ENCODE results near the gene SKIL.

SKIL gene

DNA sequence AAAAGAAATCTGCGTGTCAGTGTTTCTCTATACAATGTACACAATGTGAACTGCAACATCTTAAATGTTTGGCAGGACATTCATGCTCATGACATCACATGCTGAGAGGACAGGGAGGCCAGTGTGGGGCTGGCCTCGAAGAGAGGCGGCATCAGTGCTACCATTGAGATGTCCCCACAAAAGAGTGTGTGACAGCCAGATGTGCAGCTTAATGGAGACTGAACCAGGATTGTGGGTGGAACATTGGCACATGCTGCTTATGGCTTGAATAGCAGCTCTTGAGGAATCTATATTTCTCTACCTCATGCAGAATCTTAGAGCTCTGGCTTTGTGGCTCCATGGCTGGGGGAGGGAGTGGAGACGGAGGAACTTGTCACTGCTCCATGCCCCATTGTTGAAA lies 79.7 kb downstream of the SKIL start:
- FAIRE-seq (no peak), DNase-seq (ENCODE audit: low spot score) (no peak)

DNA sequence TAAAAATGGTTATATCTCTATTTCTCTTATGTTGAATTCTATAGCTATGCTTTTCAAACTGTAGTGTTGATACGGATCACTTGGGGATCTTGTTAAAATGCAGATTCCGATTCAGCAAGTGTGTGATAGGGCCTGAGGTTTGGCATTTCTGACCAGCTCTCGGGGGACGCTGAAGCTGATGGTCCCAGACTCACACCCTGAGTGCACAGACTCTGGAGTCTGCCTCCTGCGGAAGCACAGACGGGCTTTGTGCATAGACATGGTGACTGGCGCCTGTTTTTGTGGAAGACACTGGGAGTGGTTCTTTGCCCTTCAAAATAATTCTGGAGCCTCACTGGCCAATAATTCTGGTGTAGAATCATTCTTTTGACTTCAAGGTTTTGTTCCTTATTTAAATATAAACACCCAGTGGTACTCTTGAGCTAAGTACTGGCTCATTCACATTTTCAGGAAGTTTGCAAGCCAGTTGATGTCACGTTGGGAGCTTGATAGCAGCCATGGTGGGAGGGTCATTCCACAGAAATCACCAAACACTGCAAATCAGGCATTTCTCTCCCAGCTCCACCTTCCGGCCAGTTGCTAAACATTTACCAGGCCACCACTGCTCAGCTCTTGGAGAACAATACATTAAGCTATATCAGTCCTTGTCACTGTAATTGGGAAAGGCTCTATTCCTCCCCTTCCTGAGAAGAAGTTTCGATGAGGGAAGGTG lies 80.3 kb downstream of the SKIL start:
- no peak for DNase-seq (ENCODE audit: low spot score)

DNA sequence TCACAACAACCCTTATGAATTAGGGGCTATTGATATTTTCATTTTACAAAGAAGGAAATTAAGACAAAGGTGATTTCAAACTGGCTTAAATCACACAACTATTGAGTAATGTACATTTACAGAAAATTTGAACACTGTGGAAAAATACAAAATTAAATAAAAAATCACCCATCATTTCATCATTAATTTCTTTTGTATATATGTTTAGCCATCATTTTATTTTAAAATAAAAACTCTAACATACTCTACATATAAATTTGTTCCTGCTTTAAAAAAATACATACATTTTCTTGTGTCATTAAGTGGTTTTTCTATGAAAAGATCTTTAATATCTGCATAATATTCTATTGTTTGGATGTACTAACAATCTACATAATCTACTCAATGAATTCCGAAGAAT lies 81.3 kb downstream of the SKIL start:
- DNase-seq (ENCODE audit: low spot score) (no peak), FAIRE-seq (no peak)

More for the DNA sequence above, 80.3 kb downstream of the SKIL start:
- no peak for FAIRE-seq

- no peak for FAIRE-seq
- peak; percentile 11 for DNase-seq (ENCODE audit: low spot score)
Observed at GRCh38 chr3:170440344-170440743, 82.8 kb downstream of the SKIL start.

- no peak for FAIRE-seq
Observed at GRCh38 chr3:170441412-170441811, 83.9 kb downstream of the SKIL start.

GRCh38 chr3:170442947-170443346 lies 85.4 kb downstream of the SKIL start:
- FAIRE-seq (no peak), DNase-seq (ENCODE audit: low spot score) (no peak)

More at GRCh38 chr3:170441412-170441811, 83.9 kb downstream of the SKIL start:
- DNase-seq (ENCODE audit: low spot score): no peak

DNA sequence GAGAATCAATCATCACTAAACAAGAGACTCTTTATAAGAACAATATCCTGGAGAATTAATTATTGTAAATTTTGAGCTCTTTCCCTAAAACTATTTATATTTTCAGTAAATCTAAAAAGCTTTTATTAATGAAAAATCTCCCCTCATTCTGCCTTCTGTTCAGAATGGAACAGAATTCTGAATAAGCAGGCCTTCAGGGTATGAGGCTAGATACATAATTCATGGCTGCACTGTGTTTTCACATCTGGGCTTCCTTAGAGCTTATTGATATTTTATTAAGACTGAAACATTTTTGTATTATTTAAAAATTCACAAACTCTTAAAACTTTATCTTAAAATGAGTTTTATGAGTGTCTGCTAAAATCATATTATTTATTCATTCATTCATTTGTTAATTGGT lies 85.9 kb downstream of the SKIL start:
- FAIRE-seq (no peak), DNase-seq (ENCODE audit: low spot score) (no peak)
